CD14-positive monocyte (primary cell): ENCODE results near the gene KCNMB4. TPM values are rescaled to one million over a fixed set of nuclear protein-coding genes. Genes with fewer than 3 reads are reported as not detected.

Source experiments
- DNase-seq, 3 donors: peaks; one replicate each; pipeline ENCODE4 v3.0.0-alpha.2; 2011 to 2022
- H2AFZ ChIP-seq: 2 replicates; pipeline ENCODE4 v1.6.0; 2012; ENCODE audit warnings: mild to moderate bottlenecking, low read depth, low read length, inconsistent platforms; ENCODE audit not compliant: insufficient read depth, poor library complexity, severe bottlenecking
- H3K27ac ChIP-seq, 2 donors: 1 replicate in 1 of 2; 2 replicates in 1 of 2; pipeline ENCODE4 v1.5.1; 2012 to 2013; ENCODE audit warnings: low read length in 2 of 2, control low read depth in 1 of 2, inconsistent platforms in 1 of 2, low read depth in 1 of 2, mild to moderate bottlenecking in 1 of 2
- H3K27me3 ChIP-seq, 2 donors: one replicate each; pipeline versions ENCODE4 v1.6.0 to v1.6.1; 2011 to 2013; ENCODE audit warnings: low read length in 2 of 2; ENCODE audit not compliant: control insufficient read depth in 2 of 2, insufficient read depth in 2 of 2
- H3K36me3 ChIP-seq, 2 donors: replicated peaks in 1 of 2; 1 replicate in 1 of 2; 2 replicates in 1 of 2; pipeline versions ENCODE4 v1.5.1 to v1.6.1; 2012 to 2013; ENCODE audit warnings: low read length in 2 of 2, control low read depth in 1 of 2, inconsistent platforms in 1 of 2, mild to moderate bottlenecking in 1 of 2; ENCODE audit not compliant: insufficient read depth in 2 of 2, control insufficient read depth in 1 of 2
- H3K4me1 ChIP-seq, 2 donors: 1 replicate in 1 of 2; 2 replicates in 1 of 2; pipeline versions ENCODE4 v1.5.1 to v1.6.1; 2012 to 2013; ENCODE audit warnings: low read length in 2 of 2, control low read depth in 1 of 2, inconsistent platforms in 1 of 2, mild to moderate bottlenecking in 1 of 2, moderate library complexity in 1 of 2; ENCODE audit not compliant: insufficient read depth in 2 of 2, control insufficient read depth in 1 of 2
- H3K4me2 ChIP-seq: replicated peaks from 2 replicates; pipeline ENCODE3; 2012; ENCODE audit warnings: low read length, moderate library complexity, mild to moderate bottlenecking; ENCODE audit not compliant: poor library complexity, severe bottlenecking; ENCODE audit errors: extremely low read depth
- H3K4me3 ChIP-seq, 3 experiments: fragments of 200-600 bp in 1 of 3; sonication (generic) in 1 of 3; replicated peaks in 1 of 3; 1 replicate in 2 of 3; 2 replicates in 1 of 3; pipeline ENCODE4 v1.5.1; 2011 to 2013; ENCODE audit warnings: low read length in 3 of 3, mild to moderate bottlenecking in 3 of 3, control low read depth in 2 of 3, low read depth in 2 of 3, inconsistent platforms in 1 of 3, moderate library complexity in 1 of 3
- H3K79me2 ChIP-seq: 2 replicates; pipeline ENCODE4 v1.6.0; 2012; ENCODE audit warnings: mild to moderate bottlenecking, control low read depth, inconsistent platforms, low read length, moderate library complexity; ENCODE audit not compliant: insufficient read depth
- H3K9ac ChIP-seq: 2 replicates; pipeline ENCODE4 v1.6.0; 2017; ENCODE audit warnings: low read length, mild to moderate bottlenecking; ENCODE audit not compliant: insufficient read depth, poor library complexity, severe bottlenecking
- H3K9me3 ChIP-seq, 2 donors: replicated peaks in 1 of 2; 1 replicate in 1 of 2; 2 replicates in 1 of 2; pipeline versions ENCODE4 v1.5.1 to v1.6.1; 2012 to 2013; ENCODE audit warnings: low read length in 2 of 2, control low read depth in 1 of 2; ENCODE audit not compliant: control insufficient read depth in 1 of 2, insufficient read depth in 1 of 2
- H4K20me1 ChIP-seq: 2 replicates; pipeline ENCODE4 v1.6.0; 2012; ENCODE audit warnings: mild to moderate bottlenecking, low read length, control low read depth, moderate library complexity; ENCODE audit not compliant: insufficient read depth
- H3K27ac Mint-ChIP-seq, 7 donors: one replicate each; pipeline ENCODE4 v1.8.0; 2020; ENCODE audit warnings: mild to moderate bottlenecking in 7 of 7, mixed read lengths in 7 of 7, moderate library complexity in 6 of 7, inconsistent platforms in 2 of 7
- H3K27me3 Mint-ChIP-seq, 3 donors: one replicate each; pipeline ENCODE4 v1.8.0; 2021 to 2022; ENCODE audit warnings: low read depth in 3 of 3, mild to moderate bottlenecking in 3 of 3, mixed read lengths in 3 of 3, moderate library complexity in 3 of 3, inconsistent platforms in 1 of 3
- H3K36me3 Mint-ChIP-seq, 2 donors: one replicate each; pipeline ENCODE4 v1.8.0; 2020; ENCODE audit warnings: mixed read lengths in 2 of 2, inconsistent platforms in 1 of 2, mild to moderate bottlenecking in 1 of 2
- H3K4me1 Mint-ChIP-seq: one replicate; pipeline ENCODE4 v1.8.0; 2020; ENCODE audit warnings: mild to moderate bottlenecking, mixed read lengths
- H3K4me3 Mint-ChIP-seq, 2 donors: one replicate each; pipeline ENCODE4 v1.8.0; 2020; ENCODE audit warnings: mild to moderate bottlenecking in 2 of 2, mixed read lengths in 2 of 2, moderate library complexity in 1 of 2
- H3K9me3 Mint-ChIP-seq, 7 donors: one replicate each; pipeline ENCODE4 v1.8.0; 2020 to 2022; ENCODE audit warnings: mixed read lengths in 7 of 7, mild to moderate bottlenecking in 6 of 7, moderate library complexity in 6 of 7, inconsistent platforms in 2 of 7
- CTCF ChIP-seq: fragments of 200-600 bp; IDR thresholded peaks from one replicate; pipeline ENCODE4 v1.8.0; 2022; ENCODE audit warnings: antibody characterized with exemption, mild to moderate bottlenecking
- WGBS: methylation state at CpG from one replicate; pipeline ENCODE4 v1.1.5; 2013; ENCODE audit warnings: missing lambda C conversion rate; ENCODE audit not compliant: insufficient coverage; 5-methylcytosine and 5-hydroxymethylcytosine counted together
- intact Hi-C, 2 donors: fragments of 100-400 bp; cut with micrococcal nuclease; formaldehyde crosslinking; loops; one replicate each; pipeline versions ENCODE4 v1.15.0 to v1.15.1; 2023
- polyA plus RNA-seq, 3 donors: library from polyadenylated mRNA; depleted of rRNA in 1 of 3; unstranded in 2 of 3; stranded (reverse) in 1 of 3; fragments of 300-500 nt in 2 of 3; fragments of >200 nt in 1 of 3; fragmentation: Illumina TruSeq in 2 of 3; gene quantifications; 1 replicate in 2 of 3; 2 replicates in 1 of 3; pipeline ENCODE4 v1.2.3, GENCODE V29; 2012 to 2021

Gene KCNMB4
- polyA plus RNA-seq, 3 donors: 0.23 to 0.83 (median 0.41) TPM

DNA sequence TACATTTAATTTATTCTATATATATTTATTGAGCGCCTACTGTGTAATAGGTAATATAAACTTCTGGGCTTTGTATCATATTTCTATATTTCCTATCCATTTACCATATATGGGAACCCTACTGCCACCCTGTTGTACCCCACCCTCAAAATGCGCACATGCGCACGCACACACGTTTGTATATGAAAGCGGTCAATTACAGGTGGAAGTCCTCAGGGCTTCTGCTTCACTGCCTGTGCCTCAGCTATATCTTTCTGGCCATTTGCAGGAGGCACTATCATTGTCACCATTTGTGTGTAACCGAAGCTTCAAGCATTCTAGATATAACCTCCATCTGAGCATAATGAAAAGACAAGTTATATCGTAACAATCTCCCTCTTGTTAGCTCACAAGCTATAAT is 31.3 kb upstream of the KCNMB4 start:
- no peak overlapping the region for H3K27ac ChIP-seq
- peaks cover 11% of the 10 kb centered on the region for H4K20me1 ChIP-seq
- no peaks in the 10 kb centered on the region for H3K27me3 Mint-ChIP-seq
- no peaks in the 10 kb centered on the region for H3K27me3 ChIP-seq
- WGBS: 97% methylated on average over 5 of the region's 8 CpGs
- H3K9ac ChIP-seq: no peak overlapping the region
- intact Hi-C loops: no loop called here
- no peak overlapping the region for H2AFZ ChIP-seq
- no peak overlapping the region for H3K4me3 ChIP-seq
- no peak overlapping the region for H3K27ac Mint-ChIP-seq
- H3K4me1 ChIP-seq: no peaks in the 10 kb centered on the region
- DNase-seq: no peak
- H3K4me1 Mint-ChIP-seq: no peaks in the 10 kb centered on the region
- H3K4me3 Mint-ChIP-seq: no peak overlapping the region
- peaks cover 52 to 86% of the 10 kb centered on the region in 2 donors for H3K36me3 ChIP-seq
- peaks cover 48 to 57% of the 10 kb centered on the region in 2 donors for H3K36me3 Mint-ChIP-seq
- H3K4me2 ChIP-seq: no peak overlapping the region
- H3K9me3 ChIP-seq: no peaks in the 10 kb centered on the region
- no peaks in the 10 kb centered on the region for H3K9me3 Mint-ChIP-seq
- no peak for TF ChIP-seq CTCF
- H3K79me2 ChIP-seq: no peaks in the 10 kb centered on the region

DNA sequence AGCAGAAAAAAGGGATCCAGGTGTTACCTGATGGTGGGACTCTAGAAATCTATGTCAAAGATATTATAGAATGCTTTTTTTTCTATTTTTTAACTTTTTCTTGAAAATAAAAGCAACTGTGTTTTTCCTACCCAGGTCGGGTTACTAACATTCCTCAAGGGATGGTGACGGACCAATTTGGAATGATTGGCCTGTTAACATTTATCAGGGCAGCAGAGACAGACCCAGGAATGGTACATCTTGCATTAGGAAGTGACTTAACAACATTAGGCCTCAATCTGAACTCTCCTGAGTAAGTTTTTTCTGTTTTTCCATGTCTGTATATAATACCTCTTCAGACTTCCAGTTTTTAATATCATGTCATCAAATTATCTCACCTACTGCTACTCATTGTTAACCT is 27.6 kb upstream of the KCNMB4 start:
- Histone ChIP-seq H3K36me3 (peaks cover 86 to 91% of the 10 kb centered on the region in 2 donors), H3K4me2 (no peak overlapping the region), H3K4me1 (no peaks in the 10 kb centered on the region), H3K27ac (no peak overlapping the region), H2AFZ (no peak overlapping the region), H4K20me1 (no peaks in the 10 kb centered on the region), H3K4me3 (no peak overlapping the region), H3K27me3 (no peaks in the 10 kb centered on the region), H3K79me2 (no peaks in the 10 kb centered on the region), H3K9me3 (no peaks in the 10 kb centered on the region), H3K9ac (no peak overlapping the region)
- intact Hi-C loops: no loop called here
- H3K4me1 Mint-ChIP-seq: no peaks in the 10 kb centered on the region
- no peak overlapping the region for H3K4me3 Mint-ChIP-seq
- no peak overlapping the region for H3K27ac Mint-ChIP-seq
- DNase-seq: no peak
- no peak for TF ChIP-seq CTCF
- H3K9me3 Mint-ChIP-seq: no peaks in the 10 kb centered on the region
- H3K27me3 Mint-ChIP-seq: no peaks in the 10 kb centered on the region
- WGBS: 100% methylated on average over 1 of the region's 2 CpGs
- peaks cover 65 to 73% of the 10 kb centered on the region in 2 donors for H3K36me3 Mint-ChIP-seq
